ENCODE data around the gene CFAP58. TPM values are rescaled to one million over a fixed set of nuclear protein-coding genes. Genes with fewer than 3 reads are reported as not detected.

CFAP58 gene
- total and polyA plus RNA-seq, 2 donors (not counting 1 experiment from before 2014, with no cell fraction given), result not detected

DNA sequence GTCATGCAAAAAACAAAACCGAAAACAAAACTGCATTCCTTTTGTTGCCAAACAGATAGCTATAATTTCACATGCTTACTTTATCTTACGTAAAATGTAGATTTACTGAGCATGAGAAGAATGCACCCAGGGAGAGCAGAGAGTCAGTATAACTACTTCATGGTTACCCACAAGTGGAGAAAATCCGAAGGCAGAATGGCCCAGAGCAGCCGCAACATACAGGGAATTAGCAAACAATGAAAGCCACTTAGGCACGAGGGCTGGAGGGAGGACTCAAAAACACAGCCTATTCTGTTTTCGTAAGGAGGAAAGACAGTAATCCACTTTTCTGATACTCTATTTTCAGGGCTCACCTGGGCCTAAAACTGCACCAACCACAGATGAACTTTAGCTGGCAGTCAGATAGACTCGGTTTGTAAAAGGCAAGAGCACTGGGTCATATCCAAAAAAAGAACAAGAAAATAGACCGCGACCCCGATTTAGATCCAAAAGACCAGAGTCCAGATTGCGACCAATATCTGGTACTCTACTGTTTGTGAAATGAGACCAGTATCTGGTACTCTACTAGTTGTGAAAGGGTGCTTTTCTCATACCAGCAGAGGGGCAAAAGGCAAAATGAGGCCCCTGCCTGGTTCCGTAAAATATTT lies 16.7 kb upstream of the CFAP58 start:
- Histone ChIP-seq H3K4me3 (ENCODE audit: control extremely low read depth in 1 of 5, extremely low read depth in 1 of 5, insufficient read depth in 1 of 5, low read depth in 2 of 5, low read length in 4 of 5) (peak overlapping the region; percentile 94 to 98 (median 97)), H3K4me1 (ENCODE audit: control insufficient read depth in 2 of 2, insufficient read depth in 2 of 2, low read length in 2 of 2) (peaks cover 35 to 58% of the 10 kb centered on the region in 2 donors), H3K9me3 (ENCODE audit: control extremely low read depth in 1 of 3, control insufficient read depth in 2 of 3, insufficient read depth in 1 of 3, low read length in 2 of 3) (no peaks in the 10 kb centered on the region), H3K79me2 (ENCODE audit: control insufficient read depth, insufficient read depth, low read length) (peaks cover 70% of the 10 kb centered on the region), H3K9ac (ENCODE audit: low read length) (peak overlapping the region; percentile 89), H3K36me3 (replicated peaks in 1 of 2; ENCODE audit: control extremely low read depth in 1 of 2, control insufficient read depth in 1 of 2, extremely low read depth in 1 of 2, insufficient read depth in 2 of 2, low read length in 1 of 2) (peaks cover 0 to 6% of the 10 kb centered on the region in 2 experiments), H3K27me3 (replicated peaks in 1 of 4; ENCODE audit: control extremely low read depth in 1 of 4, control insufficient read depth in 3 of 4, insufficient read depth in 4 of 4, low read length in 3 of 4) (no peaks in the 10 kb centered on the region), H2AFZ (ENCODE audit: insufficient read depth, low read depth, low read length, poor library complexity, severe bottlenecking) (peak overlapping the region; percentile 87), H4K20me1 (ENCODE audit: control insufficient read depth, insufficient read depth, low read length, poor library complexity, severe bottlenecking) (peaks cover 55% of the 10 kb centered on the region), H3K4me2 (replicated peaks; ENCODE audit: low read depth, low read length, poor library complexity, severe bottlenecking) (peak overlapping the region; percentile 91), H3K27ac (ENCODE audit: low read length in 2 of 2) (peak overlapping the region; percentile 34 to 80)
- intact Hi-C loops (cut with micrococcal nuclease), result loop anchor here (1.0 to 5.0 kb wide), 5 partner anchors 8 to 420 kb away; partner anchors contain the start of genes SFR1, SLK and STN1
- WGBS (ENCODE audit: insufficient coverage), result 60% methylated on average over 1 of the region's 12 CpGs
- POLR2A ChIA-PET, result interaction anchor here (0.8 to 1.6 kb wide), 4 partner anchors 15 to 68 kb away, joined by 3 to 6 read pairs (median 5); partner anchors contain the start of gene GSTO2
- Mint-ChIP-seq H3K4me1 (peaks cover 64% of the 10 kb centered on the region), H3K9me3 (ENCODE audit: insufficient read depth) (no peaks in the 10 kb centered on the region), H3K4me3 (peak overlapping the region; percentile 100), H3K27ac (peak overlapping the region; percentile 100), H3K27me3 (no peaks in the 10 kb centered on the region)
- ATAC-seq (ENCODE audit: low read depth), result peak; percentile 4
- CTCF ChIA-PET, result interaction anchor here (1.0 to 7.1 kb wide), 8 partner anchors 10 to 62 kb away, joined by 3 to 111 read pairs (median 5); partner anchors contain the start of gene CFAP58
- TF ChIP-seq EZH2 (IDR thresholded peaks at IDR 0.05; ENCODE audit: borderline replicate concordance, insufficient read depth, low read depth, low read length, poor library complexity, severe bottlenecking) (no peak), CTCF (IDR thresholded peaks at IDR 0.05) (no peak)
- no peak for DNase-seq

Measured in B cell (primary cell).